GM19324 (cell line): ENCODE data around the gene KLHL30.
"Not testable (repeated sequence)": the region's sequence is repeated elsewhere in the genome, so short reads cannot be mapped to it uniquely, and the experiment has no call there.

ENCODE experiments used
- ATAC-seq: cut with Tn5 transposase; IDR thresholded peaks from one replicate; pipeline ENCODE4 v1.9.1; 2021; ENCODE audit warnings: mild to moderate bottlenecking, moderate library complexity; ENCODE audit not compliant: unreplicated experiment, low FRiP score

The KLHL30 gene

DNA sequence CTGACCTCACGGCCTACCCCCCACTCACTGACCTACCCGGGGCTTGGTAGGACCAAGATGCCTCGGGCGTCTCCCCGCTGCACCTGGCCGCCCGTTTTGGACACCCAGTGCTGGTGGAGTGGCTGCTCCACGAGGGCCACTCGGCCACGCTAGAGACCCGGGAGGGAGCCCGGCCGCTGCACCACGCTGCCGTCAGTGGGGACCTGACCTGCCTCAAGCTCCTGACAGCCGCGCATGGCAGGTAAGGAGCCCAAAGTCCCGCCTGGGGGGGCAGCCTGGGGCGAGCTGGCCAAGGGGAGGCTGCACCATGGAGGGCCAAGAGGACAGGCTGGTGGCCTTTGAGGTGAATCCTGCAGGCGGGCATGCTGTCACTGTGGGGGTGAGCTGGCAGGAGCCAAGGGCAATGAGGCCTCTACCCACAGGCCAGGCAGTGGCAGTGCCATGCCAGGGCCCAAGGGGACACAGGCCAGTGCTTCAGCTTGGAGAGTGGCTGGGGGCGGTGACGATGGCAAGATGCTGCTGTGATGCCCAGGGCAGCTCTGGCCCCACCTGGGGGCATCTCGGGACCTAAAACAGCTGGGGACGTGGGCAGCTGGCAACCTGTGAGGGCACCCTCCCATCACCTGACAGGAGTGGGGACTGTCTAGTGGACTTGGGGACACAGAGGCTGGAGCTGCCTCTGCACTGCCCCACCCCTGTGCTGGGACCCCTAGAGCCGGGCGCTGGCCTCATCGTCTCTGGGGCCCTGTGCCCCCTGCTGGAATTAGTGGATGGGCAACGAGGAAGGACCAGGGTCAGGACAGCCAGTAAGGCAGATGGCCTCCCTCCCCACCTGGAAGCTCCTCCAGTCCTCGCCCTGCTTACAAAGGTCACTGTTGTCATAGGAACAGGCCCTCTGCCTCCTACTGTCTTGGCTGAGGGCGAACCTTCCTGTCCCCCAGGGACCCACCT, 36.3 kb upstream of the KLHL30 start:
- ATAC-seq = no peak

DNA sequence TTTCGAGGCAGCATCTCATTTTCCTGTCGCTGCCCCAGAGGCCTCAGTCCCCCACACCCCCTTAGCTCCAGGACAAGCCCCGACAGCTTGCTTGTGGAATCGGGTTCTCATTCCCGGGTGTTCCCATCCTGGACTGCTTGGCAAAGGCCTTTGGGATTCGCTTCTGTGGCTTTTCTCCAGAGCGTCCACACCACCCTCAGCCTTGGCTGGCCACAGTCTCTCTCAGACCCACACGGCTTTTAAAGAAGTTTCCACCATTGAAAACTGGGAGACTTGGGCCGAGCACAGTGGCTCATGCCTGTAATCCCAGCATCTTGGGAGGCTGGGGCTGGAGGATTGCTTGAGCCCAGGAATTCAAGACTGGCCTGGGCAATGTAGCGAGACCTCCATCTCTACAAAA, 35.6 kb upstream of the KLHL30 start:
- no peak for ATAC-seq

DNA sequence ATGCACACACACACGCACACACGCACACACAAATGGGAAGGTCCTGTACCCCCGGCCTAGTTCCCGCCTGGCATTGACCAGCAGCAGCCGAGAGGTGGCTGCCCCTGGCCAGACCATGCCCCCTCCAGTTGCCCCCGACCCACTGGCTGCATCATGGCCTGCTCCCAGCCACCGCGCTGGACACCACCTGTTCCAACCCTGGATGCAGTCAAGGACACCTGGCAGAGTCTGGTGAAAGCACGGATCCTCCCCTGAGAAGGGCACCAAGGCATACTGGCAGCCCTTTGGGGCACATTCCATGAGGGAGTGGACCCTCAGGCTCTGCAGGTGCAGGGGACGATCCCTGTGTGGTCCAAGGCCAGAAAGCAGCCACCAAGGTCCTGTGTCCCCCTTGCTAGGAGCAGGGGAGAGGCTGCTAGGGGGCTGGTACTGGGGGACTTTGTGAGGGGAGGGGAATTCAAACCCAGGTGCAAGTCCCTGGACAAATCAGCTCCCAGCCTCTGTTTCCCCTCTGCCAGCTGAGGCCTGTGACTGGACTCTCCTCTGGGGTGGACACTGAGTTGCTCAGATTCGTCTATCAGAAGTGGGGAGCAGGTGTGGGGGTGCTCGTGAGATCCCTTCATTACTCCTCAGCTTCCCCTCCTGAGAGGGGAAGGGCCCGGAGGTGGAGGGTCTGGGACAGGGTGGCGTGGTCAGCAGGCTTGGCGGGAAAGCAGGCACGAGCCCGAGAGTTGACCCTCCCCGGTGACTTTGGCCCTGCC, 34.8 kb upstream of the KLHL30 start:
- no peak for ATAC-seq

- no peak for ATAC-seq
These were observed 34.2 kb upstream of the KLHL30 start for GRCh38 chr2:238104226-238104690.

- ATAC-seq = no peak
These were observed 33.6 kb upstream of the KLHL30 start for GRCh38 chr2:238104691-238105371.

- ATAC-seq = no peak
These were observed 32.7 kb upstream of the KLHL30 start for GRCh38 chr2:238105506-238106338.

- no peak for ATAC-seq
These were observed 32.1 kb upstream of the KLHL30 start for GRCh38 chr2:238106339-238106697.

DNA sequence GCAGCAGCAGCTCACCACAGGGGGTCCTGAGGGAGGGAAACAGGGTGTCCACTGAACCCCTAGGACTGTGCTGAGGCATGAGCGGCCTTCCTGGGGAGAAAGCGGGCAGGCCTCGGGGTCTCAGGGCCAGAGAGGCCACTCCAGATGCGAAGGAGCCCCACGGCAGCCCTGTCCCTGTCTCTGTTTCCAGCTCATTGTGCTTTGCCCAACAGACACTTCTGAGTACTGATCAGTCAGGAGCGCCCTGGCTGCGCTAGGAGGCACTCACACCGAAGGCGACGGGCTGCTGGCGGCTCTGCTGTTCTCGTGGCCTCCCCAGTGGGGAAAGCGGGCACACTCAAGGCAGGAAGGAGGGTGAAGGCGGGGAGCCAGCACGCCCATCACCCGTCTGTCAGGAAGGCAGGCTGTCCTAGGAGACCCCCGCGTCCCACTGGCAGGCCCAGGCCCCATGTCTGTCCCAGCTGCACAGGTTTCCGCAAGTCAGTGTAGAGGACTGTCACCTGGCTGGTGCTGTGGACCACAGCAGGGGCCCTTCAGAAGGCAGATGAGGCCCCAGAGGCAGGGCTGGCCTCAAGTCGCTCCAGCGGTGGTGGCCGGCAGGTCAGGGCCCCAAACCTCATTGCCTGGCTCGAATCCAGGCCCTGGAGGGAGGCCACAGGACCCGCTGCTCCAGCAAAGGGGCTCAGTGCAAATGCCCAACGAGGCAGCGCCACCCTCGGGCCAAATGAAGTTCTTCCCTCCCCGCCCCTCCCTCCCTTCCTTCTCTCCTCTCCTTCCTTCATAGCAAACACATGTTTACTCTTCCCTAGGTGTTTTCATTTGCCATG, 31.6 kb upstream of the KLHL30 start:
- ATAC-seq = no peak

- ATAC-seq = peak; percentile 42
These were observed 30.7 kb upstream of the KLHL30 start for GRCh38 chr2:238107525-238108422.

- ATAC-seq = no peak
These were observed 29.9 kb upstream of the KLHL30 start for GRCh38 chr2:238108423-238109183.

DNA sequence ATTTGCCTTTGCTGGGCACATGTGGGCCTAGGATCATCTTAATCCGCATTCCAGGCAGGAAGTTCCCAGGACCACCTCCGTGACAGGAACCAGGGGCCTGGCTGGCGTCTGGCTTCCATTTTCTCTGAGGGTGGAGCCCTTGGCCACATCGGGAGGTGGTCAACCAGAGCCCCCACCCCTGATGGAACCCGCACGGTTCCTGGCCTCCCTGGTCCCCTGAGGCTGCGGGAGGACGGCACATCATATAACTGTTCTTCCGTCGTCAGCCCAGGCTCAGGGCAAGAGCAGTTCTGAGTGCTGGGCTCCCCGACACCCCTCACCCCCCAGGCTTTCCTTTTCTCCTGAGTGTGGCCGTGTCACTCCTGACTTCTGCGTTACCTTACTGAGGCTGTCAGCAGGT, 24.9 kb upstream of the KLHL30 start:
- ATAC-seq = no peak

GRCh38 chr2:238114331-238114841, 24.1 kb upstream of the KLHL30 start:
- ATAC-seq = no peak

DNA sequence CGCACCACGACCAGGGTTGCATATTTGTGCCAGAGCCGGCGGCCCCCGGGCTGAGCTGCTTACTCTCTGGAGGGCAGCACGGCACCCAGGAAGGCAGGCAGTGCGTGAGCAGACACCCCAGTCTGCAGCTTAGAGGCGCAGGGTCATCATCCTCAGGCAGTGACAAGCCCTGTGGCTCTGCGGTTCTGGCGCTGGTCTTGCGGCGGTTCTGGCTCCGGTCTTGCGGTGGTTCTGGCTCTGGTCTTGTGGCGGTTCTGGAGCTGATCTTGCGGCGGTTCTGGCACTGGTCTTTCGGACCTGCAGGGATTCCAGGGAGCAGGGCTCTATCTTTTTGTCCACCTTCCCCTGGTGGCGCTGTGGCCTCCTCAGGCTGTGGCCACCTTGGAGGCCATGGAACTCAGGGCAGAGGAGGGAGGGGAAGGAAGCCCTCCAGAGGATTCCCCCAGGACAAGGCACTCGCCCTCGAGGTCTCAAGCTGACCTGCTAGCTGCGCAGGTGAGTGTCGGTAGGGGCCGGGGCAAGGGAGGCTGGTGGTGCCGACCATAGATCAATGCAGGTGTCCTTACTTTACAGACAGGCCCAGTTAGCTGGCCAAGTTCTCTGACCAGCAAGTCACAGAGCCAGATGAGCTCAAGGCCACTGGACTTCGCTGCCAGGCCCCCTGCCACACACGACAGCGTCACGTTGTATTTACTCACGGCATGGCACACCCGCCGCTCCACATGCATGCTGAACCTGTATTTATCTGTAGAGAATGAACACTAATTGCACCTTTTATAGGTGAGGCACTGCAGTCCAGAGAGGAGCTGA, 23.4 kb upstream of the KLHL30 start:
- ATAC-seq = no peak

GRCh38 chr2:238115709-238116108, 22.8 kb upstream of the KLHL30 start:
- ATAC-seq = not testable (repeated sequence)

GRCh38 chr2:238116298-238117198, 21.9 kb upstream of the KLHL30 start:
- ATAC-seq = no peak
